GM12878 (cell line): ENCODE results near the gene BHLHA15. TPM values are rescaled to one million over a fixed set of nuclear protein-coding genes. Genes with fewer than 3 reads are reported as not detected.

Experiments
- ATAC-seq: fragments of 200-7000 bp; cut with Tn5 transposase; 3 replicates; pipeline ENCODE4 v1.9.1; 2020; ENCODE audit warnings: mild to moderate bottlenecking, moderate library complexity
- BruUV-seq: library from RNA; stranded (reverse); fragments of 400-500 nt; replicated peaks from 2 replicates; lab custom pipeline; 2021; lab: Mats Ljungman, UMichigan
- CTCF ChIA-PET: fragments of 300-600 bp; sonication (Branson Sonifier 250); formaldehyde crosslinking; extraction: SDS; loops from one replicate; lab custom pipeline; 2021; ENCODE audit warnings: inconsistent platforms; lab: Yijun Ruan, JAX
- POLR2A ChIA-PET: fragments of 350-600 bp; formaldehyde crosslinking; extraction: SDS; loops from one replicate; lab custom pipeline; 2021; ENCODE audit warnings: inconsistent platforms; lab: Charles Lee
- RAD21 ChIA-PET: fragments of 300-600 bp; sonication (Branson Sonifier 250); formaldehyde crosslinking; loops from one replicate; lab custom pipeline; 2023; ENCODE audit warnings: antibody characterized with exemption; ENCODE audit not compliant: unreplicated experiment; lab: Charles Lee
- SMC1A ChIA-PET: fragments of 300-600 bp; sonication (Branson Sonifier 250); formaldehyde crosslinking; loops from one replicate; lab custom pipeline; 2023; ENCODE audit not compliant: unreplicated experiment, uncharacterized antibody; lab: Charles Lee
- DNase-seq: peaks from one replicate; pipeline ENCODE4 v3.0.0-alpha.2; 2011; ENCODE audit warnings: low read depth, low spot score
- FAIRE-seq: peaks from 3 replicates; lab custom pipeline; 2011; peaks lifted over from hg19 to GRCh38; lab: Jason Lieb, UNC
- H2AFZ ChIP-seq: 2 replicates; pipeline ENCODE4 v1.6.0; 2011; ENCODE audit warnings: low read depth, low read length, control low read depth; ENCODE audit not compliant: control insufficient read depth
- H3K27ac ChIP-seq: 2 replicates; pipeline ENCODE4 v1.5.1; 2011; ENCODE audit warnings: control low read depth; ENCODE audit not compliant: control insufficient read depth, insufficient read depth
- H3K27me3 ChIP-seq, 2 experiments: replicated peaks in 1 of 2; 2 replicates each; pipeline versions ENCODE4 v1.6.0 to v1.6.1; 2011; ENCODE audit warnings: low read length in 1 of 2; ENCODE audit not compliant: control insufficient read depth in 2 of 2, insufficient read depth in 2 of 2
- H3K36me3 ChIP-seq, 2 experiments: 2 replicates each; pipeline ENCODE4 v1.5.1; 2011; ENCODE audit warnings: low read length in 1 of 2; ENCODE audit not compliant: control insufficient read depth in 2 of 2, insufficient read depth in 2 of 2
- H3K4me1 ChIP-seq: 2 replicates; pipeline ENCODE4 v1.6.1; 2011; ENCODE audit warnings: mild to moderate bottlenecking, low read length, moderate library complexity, mixed read lengths; ENCODE audit not compliant: control insufficient read depth, insufficient read depth
- H3K4me2 ChIP-seq: 2 replicates; pipeline ENCODE4 v1.6.0; 2011; ENCODE audit warnings: control low read depth; ENCODE audit not compliant: control insufficient read depth, insufficient read depth
- H3K4me3 ChIP-seq: fragments of 200-600 bp; sonication (generic); 2 replicates; pipeline ENCODE4 v1.5.1; 2016
- H3K79me2 ChIP-seq: 2 replicates; pipeline ENCODE4 v1.6.0; 2011; ENCODE audit warnings: low read length; ENCODE audit not compliant: control insufficient read depth, insufficient read depth
- H3K9ac ChIP-seq: 2 replicates; pipeline ENCODE4 v1.8.0; 2011; ENCODE audit warnings: low read length, control low read depth, mixed read lengths; ENCODE audit not compliant: control insufficient read depth, insufficient read depth
- H3K9me3 ChIP-seq: replicated peaks from 3 replicates; pipeline ENCODE4 v1.5.1; 2011; ENCODE audit warnings: mild to moderate bottlenecking, low read length; ENCODE audit not compliant: control insufficient read depth, insufficient read depth
- H4K20me1 ChIP-seq: 2 replicates; pipeline ENCODE4 v1.6.0; 2011; ENCODE audit not compliant: control insufficient read depth, insufficient read depth
- DPF2 ChIP-seq: fragments of 450-650 bp; IDR thresholded peaks from 2 replicates; pipeline ENCODE4 v1.6.1; 2017; ENCODE audit warnings: mild to moderate bottlenecking
- ETV6 ChIP-seq, 2 experiments: fragments of 450-650 bp in 1 of 2; IDR thresholded peaks in 1 of 2; conservative IDR thresholded peaks in 1 of 2; 2 replicates each; pipeline ENCODE4 v1.6.1; 2014; ENCODE audit warnings: antibody characterized with exemption in 1 of 2, borderline replicate concordance in 1 of 2, low read depth in 1 of 2, mild to moderate bottlenecking in 1 of 2, moderate library complexity in 1 of 2
- JUNB ChIP-seq: IDR thresholded peaks from 2 replicates; pipeline ENCODE4 v1.6.1; 2016; ENCODE audit warnings: antibody characterized with exemption, mild to moderate bottlenecking
- KAT2A ChIP-seq: conservative IDR thresholded peaks from 2 replicates; pipeline ENCODE4 v1.6.1; 2011; ENCODE audit warnings: low read depth, low read length; ENCODE audit not compliant: control insufficient read depth
- NFIC ChIP-seq: IDR thresholded peaks from 2 replicates; pipeline ENCODE4 v1.6.1; 2012; ENCODE audit warnings: low read depth, mild to moderate bottlenecking, inconsistent platforms, low read length, moderate library complexity
- NFXL1 ChIP-seq: fragments of 450-650 bp; IDR thresholded peaks from 2 replicates; pipeline ENCODE4 v1.6.1; 2017; ENCODE audit warnings: antibody characterized with exemption, mild to moderate bottlenecking, borderline replicate concordance
- NR2C1 ChIP-seq: fragments of 450-650 bp; IDR thresholded peaks from 2 replicates; pipeline ENCODE4 v1.6.1; 2017; ENCODE audit warnings: antibody characterized with exemption, mild to moderate bottlenecking, moderate library complexity
- POLR2AphosphoS2 ChIP-seq: IDR thresholded peaks from 2 replicates; pipeline ENCODE4 v1.6.1; 2011; ENCODE audit warnings: low read depth, mild to moderate bottlenecking, low read length, improper control_type of control experiment, moderate library complexity
- SMARCA5 ChIP-seq: fragments of 450-650 bp; IDR thresholded peaks from 2 replicates; pipeline ENCODE4 v1.6.1; 2017; ENCODE audit warnings: mild to moderate bottlenecking
- SREBF2 ChIP-seq: IDR thresholded peaks from 2 replicates; pipeline ENCODE4 v1.6.1; 2012; ENCODE audit warnings: mild to moderate bottlenecking, low read length
- TBL1XR1 ChIP-seq: IDR thresholded peaks from 2 replicates; pipeline ENCODE4 v1.6.1; 2012; ENCODE audit warnings: low read depth, low read length, improper control_type of control experiment
- YY1 ChIP-seq: IDR thresholded peaks from 2 replicates; pipeline ENCODE4 v1.6.1; 2011; ENCODE audit warnings: low read depth, mild to moderate bottlenecking, low read length
- ZBED1 ChIP-seq: IDR thresholded peaks from 2 replicates; pipeline ENCODE4 v1.6.1; 2016; ENCODE audit warnings: borderline replicate concordance
- ZNF217 ChIP-seq: fragments of 450-650 bp; IDR thresholded peaks from 2 replicates; pipeline ENCODE4 v1.6.1; 2017; ENCODE audit warnings: antibody characterized with exemption, mild to moderate bottlenecking
- ZNF622 ChIP-seq: fragments of 450-650 bp; IDR thresholded peaks from 2 replicates; pipeline ENCODE4 v1.6.1; 2017; ENCODE audit warnings: mild to moderate bottlenecking, inconsistent platforms
- WGBS: methylation state at CpG from one replicate; pipeline ENCODE4 v1.1.6; 2016; ENCODE audit warnings: low lambda C conversion rate; ENCODE audit not compliant: insufficient replicate concordance, insufficient coverage; ENCODE audit errors: missing lambda C conversion rate; 5-methylcytosine and 5-hydroxymethylcytosine counted together
- in situ Hi-C: fragments of 300-500 bp; cut with MboI; formaldehyde crosslinking; loops from 9 replicates; pipeline ENCODE4 v1.14.3; 2018; ENCODE audit warnings: mixed read lengths
- intact Hi-C: fragments of 100-400 bp; cut with micrococcal nuclease; formaldehyde crosslinking; loops from one replicate; pipeline ENCODE4 v1.14.2; 2022; ENCODE audit not compliant: unreplicated experiment
- polyA plus RNA-seq, 11 experiments: library from polyadenylated mRNA; depleted of rRNA in 4 of 11; unstranded in 6 of 11; stranded (reverse) in 5 of 11; fragments of >200 nt; fragmentation: Nextera tagmentation in 4 of 11; fragmentation: Illumina TruSeq in 1 of 11; extraction: Ambion mirVana in 4 of 11; extraction: Trizol in 1 of 11; gene quantifications; 1 replicate in 1 of 11; 2 replicates in 10 of 11; pipeline versions ENCODE4 v1.2.1 to v1.2.3, GENCODE V29; 2011 to 2016; ENCODE audit warnings: inconsistent platforms in 2 of 11, missing spikeins in 2 of 11, low read depth in 1 of 11
- total RNA-seq, 4 experiments: library from RNA; depleted of rRNA in 3 of 4; stranded (reverse); fragments of >200 nt in 3 of 4; fragmentation: Illumina TruSeq in 1 of 4; extraction: Trizol in 1 of 4; gene quantifications; 2 replicates each; pipeline versions ENCODE4 v1.2.1 to v1.2.3, GENCODE V29; 2013 to 2021
- TF ChIP-seq, protein P1 (sequence below): fragments of 450-650 bp; formaldehyde crosslinking; IDR thresholded peaks from 2 replicates; pipeline ENCODE4 v1.4.0; 2022; ENCODE audit warnings: mild to moderate bottlenecking, moderate library complexity

The BHLHA15 gene
- total and polyA plus RNA-seq, 10 of the 15 experiments (the other 5 are each of a cell fraction or from before 2014, with no cell fraction given) = 0.54 to 4.2 (median 2.5) TPM; not detected in 4

GRCh38 chr7:98192781-98193457 is 18.3 kb upstream of the BHLHA15 start (continued):
- TF ChIP-seq ETV6 (conservative IDR thresholded peaks at IDR 0.05 in 1 of 2, IDR thresholded peaks at IDR 0.05 in 1 of 2; ENCODE audit: borderline replicate concordance in 1 of 2, low read depth in 1 of 2) = no peak
- no peak for TF ChIP-seq SMARCA5
- no peak for TF ChIP-seq DPF2

DNA sequence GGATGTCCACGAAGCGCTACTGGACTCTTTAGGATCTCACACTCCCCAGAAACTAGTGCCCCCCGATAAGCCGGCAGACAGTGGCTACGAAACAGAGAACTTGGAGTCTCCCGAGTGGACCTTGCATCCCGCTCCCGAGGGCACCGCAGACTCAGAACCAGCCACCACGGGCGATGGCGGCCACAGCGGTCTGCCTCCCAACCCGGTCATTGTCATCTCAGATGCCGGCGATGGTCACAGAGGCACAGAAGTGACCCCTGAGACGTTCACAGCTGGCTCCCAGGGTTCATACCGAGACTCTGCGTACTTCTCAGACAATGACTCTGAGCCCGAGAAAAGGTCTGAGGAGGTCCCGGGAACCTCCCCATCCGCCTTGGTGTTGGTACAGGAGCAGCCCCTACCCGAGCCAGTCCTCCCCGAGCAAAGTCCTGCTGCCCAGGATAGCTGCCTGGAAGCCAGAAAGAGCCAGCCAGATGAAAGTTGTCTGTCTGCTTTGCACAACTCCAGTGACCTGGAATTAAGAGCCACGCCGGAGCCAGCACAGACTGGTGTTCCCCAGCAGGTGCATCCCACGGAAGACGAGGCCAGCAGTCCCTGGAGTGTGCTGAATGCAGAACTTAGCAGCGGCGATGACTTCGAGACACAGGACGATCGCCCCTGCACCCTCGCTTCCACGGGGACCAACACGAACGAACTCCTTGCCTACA is 17.6 kb upstream of the BHLHA15 start:
- no peaks in the 10 kb centered on the region for H3K79me2 ChIP-seq
- FAIRE-seq (no peak), DNase-seq (no peak), ATAC-seq (no peak)
- SMC1A ChIA-PET = no interaction called here
- peaks cover 5 to 8% of the 10 kb centered on the region in 2 experiments; a peak in 3 of 4 replicates for H3K36me3 ChIP-seq
- POLR2A ChIA-PET = no interaction called here
- intact Hi-C loops (no loop called here), in situ Hi-C loops (no loop called here)
- H4K20me1 ChIP-seq = peaks cover 4% of the 10 kb centered on the region; the same call in 1 of the 2 replicates
- no peak overlapping the region for H3K4me2 ChIP-seq
- TF ChIP-seq NFIC = no peak
- TF ChIP-seq ZNF622 = no peak
- no peak for TF ChIP-seq YY1
- TF ChIP-seq ZBED1 = no peak
- TF ChIP-seq KAT2A = no peak
- TF ChIP-seq SREBF2 = no peak
- TF ChIP-seq JUNB = no peak
- TF ChIP-seq ZNF217 = no peak
- TF ChIP-seq NFXL1 = no peak
- TF ChIP-seq, protein P1, sequence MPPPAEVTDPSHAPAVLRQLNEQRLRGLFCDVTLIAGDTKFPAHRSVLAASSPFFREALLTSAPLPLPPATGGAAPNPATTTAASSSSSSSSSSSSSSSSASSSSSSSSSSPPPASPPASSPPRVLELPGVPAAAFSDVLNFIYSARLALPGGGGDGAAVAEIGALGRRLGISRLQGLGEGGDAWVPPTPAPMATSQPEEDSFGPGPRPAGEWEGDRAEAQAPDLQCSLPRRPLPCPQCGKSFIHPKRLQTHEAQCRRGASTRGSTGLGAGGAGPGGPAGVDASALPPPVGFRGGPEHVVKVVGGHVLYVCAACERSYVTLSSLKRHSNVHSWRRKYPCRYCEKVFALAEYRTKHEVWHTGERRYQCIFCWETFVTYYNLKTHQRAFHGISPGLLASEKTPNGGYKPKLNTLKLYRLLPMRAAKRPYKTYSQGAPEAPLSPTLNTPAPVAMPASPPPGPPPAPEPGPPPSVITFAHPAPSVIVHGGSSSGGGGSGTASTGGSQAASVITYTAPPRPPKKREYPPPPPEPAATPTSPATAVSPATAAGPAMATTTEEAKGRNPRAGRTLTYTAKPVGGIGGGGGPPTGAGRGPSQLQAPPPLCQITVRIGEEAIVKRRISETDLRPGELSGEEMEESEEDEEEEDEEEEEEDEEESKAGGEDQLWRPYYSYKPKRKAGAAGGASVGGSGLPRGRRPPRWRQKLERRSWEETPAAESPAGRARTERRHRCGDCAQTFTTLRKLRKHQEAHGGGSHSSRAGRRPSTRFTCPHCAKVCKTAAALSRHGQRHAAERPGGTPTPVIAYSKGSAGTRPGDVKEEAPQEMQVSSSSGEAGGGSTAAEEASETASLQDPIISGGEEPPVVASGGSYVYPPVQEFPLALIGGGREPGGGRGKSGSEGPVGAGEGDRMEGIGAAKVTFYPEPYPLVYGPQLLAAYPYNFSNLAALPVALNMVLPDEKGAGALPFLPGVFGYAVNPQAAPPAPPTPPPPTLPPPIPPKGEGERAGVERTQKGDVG = no peak
- no peak for TF ChIP-seq POLR2AphosphoS2
- no peak for TF ChIP-seq TBL1XR1
- TF ChIP-seq NR2C1 = no peak
- H3K4me1 ChIP-seq = no peaks in the 10 kb centered on the region
- no peak overlapping the region for H2AFZ ChIP-seq
- H3K9me3 ChIP-seq = no peaks in the 10 kb centered on the region; the same call in 1 of the 3 replicates
- no peak overlapping the region for H3K27ac ChIP-seq
- no peak overlapping the region for H3K9ac ChIP-seq
- WGBS = 97% methylated on average over 37 of the region's 37 CpGs
- no TSS peak for BruUV-seq
- no peaks in the 10 kb centered on the region for H3K27me3 ChIP-seq
- CTCF ChIA-PET = no interaction called here
- H3K4me3 ChIP-seq = no peak overlapping the region
- RAD21 ChIA-PET = no interaction called here
